Muscle layer of colon (tissue), 2 donors: ENCODE data around the gene PRSS53.
A peak's percentile ranks its signal among the peaks of the same experiment; 100 is the strongest.

ENCODE experiments used
- H3K27ac ChIP-seq: one replicate; pipeline ENCODE4 v1.7.0; 2013; ENCODE audit warnings: low read depth, mild to moderate bottlenecking, low read length, moderate library complexity
- H3K27me3 ChIP-seq, 2 donors: one replicate each; pipeline ENCODE4 v1.7.0; 2013; ENCODE audit warnings: low read length in 2 of 2, mild to moderate bottlenecking in 2 of 2; ENCODE audit not compliant: insufficient read depth in 2 of 2, control insufficient read depth in 1 of 2
- H3K36me3 ChIP-seq: one replicate; pipeline ENCODE4 v1.7.0; 2013; ENCODE audit warnings: mild to moderate bottlenecking, low read length; ENCODE audit not compliant: insufficient read depth
- H3K4me1 ChIP-seq: one replicate; pipeline ENCODE4 v1.7.0; 2013; ENCODE audit warnings: mild to moderate bottlenecking, low read length; ENCODE audit not compliant: insufficient read depth
- H3K4me3 ChIP-seq, 2 donors: one replicate each; pipeline ENCODE4 v1.7.0; 2013; ENCODE audit warnings: low read length in 2 of 2, low read depth in 1 of 2, mild to moderate bottlenecking in 1 of 2, moderate library complexity in 1 of 2
- H3K9ac ChIP-seq: one replicate; pipeline ENCODE4 v1.7.0; 2013; ENCODE audit warnings: low read length
- H3K9me3 ChIP-seq: one replicate; pipeline ENCODE4 v1.7.0; 2013; ENCODE audit warnings: mild to moderate bottlenecking, low read length
- donor health status: abdominal sarcoma.
- donor health status: Adenocarcinoma of cecum.

The PRSS53 gene

DNA sequence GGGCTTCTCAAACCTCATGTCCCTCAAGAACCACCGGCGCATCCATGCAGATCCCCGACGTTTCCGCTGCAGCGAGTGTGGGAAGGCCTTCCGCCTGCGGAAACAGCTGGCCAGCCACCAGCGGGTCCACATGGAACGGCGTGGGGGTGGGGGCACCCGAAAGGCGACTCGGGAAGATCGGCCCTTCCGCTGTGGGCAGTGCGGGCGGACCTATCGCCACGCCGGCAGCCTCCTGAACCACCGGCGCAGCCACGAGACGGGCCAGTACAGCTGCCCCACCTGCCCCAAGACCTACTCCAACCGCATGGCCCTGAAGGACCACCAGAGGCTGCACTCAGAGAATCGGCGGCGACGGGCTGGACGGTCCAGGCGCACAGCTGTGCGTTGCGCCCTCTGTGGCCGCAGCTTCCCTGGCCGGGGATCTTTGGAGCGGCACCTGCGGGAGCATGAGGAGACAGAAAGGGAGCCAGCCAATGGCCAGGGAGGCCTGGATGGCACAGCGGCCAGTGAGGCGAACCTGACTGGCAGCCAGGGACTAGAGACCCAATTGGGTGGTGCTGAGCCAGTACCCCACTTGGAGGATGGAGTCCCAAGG lies 8.6 kb downstream of the PRSS53 start:
- Histone ChIP-seq H3K27me3 (no peaks in the 10 kb centered on the region), H3K4me3 (no peak overlapping the region), H3K9me3 (no peaks in the 10 kb centered on the region), H3K4me1 (peaks cover under 1% of the 10 kb centered on the region), H3K36me3 (peaks cover 68% of the 10 kb centered on the region), H3K27ac (no peak overlapping the region), H3K9ac (no peak overlapping the region)

DNA sequence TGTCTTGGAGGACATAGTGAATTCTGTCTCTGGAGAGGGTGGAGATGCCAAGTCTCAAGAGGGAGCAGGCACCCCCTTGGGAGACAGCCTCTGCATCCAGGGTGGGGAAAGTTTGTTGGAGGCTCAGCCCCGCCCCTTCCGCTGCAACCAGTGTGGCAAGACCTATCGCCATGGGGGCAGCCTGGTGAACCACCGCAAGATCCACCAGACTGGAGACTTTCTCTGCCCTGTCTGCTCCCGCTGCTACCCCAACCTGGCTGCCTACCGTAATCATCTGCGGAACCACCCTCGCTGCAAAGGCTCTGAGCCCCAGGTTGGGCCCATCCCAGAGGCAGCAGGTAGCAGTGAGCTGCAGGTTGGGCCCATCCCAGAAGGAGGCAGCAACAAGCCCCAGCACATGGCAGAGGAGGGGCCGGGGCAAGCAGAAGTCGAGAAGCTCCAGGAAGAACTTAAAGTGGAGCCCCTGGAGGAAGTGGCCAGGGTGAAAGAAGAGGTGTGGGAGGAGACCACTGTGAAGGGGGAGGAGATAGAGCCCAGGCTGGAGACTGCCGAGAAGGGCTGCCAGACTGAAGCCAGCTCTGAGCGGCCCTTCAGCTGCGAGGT lies 9.3 kb downstream of the PRSS53 start:
- Histone ChIP-seq H3K27me3 (no peaks in the 10 kb centered on the region), H3K36me3 (peaks cover 67% of the 10 kb centered on the region), H3K4me3 (no peak overlapping the region), H3K9me3 (no peaks in the 10 kb centered on the region), H3K4me1 (peaks cover 7% of the 10 kb centered on the region), H3K27ac (no peak overlapping the region), H3K9ac (no peak overlapping the region)

DNA sequence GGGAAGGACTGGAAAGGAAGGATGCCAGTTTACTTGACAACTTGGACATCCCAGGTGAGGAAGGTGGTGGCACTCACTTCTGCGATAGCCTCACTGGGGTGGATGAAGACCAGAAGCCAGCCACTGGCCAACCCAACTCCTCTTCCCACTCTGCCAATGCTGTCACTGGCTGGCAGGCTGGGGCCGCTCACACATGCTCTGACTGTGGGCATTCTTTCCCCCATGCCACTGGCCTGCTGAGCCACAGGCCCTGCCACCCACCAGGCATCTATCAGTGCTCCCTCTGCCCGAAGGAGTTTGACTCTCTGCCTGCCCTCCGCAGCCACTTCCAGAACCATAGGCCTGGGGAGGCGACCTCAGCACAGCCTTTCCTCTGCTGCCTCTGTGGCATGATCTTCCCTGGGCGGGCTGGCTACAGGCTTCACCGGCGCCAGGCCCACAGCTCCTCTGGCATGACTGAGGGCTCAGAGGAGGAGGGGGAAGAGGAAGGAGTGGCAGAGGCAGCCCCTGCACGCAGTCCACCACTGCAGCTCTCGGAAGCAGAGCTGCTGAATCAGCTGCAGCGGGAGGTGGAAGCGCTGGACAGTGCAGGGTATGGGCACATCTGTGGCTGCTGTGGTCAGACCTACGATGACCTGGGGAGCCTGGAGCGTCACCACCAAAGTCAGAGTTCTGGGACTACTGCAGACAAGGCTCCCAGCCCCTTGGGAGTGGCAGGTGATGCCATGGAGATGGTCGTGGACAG lies 10.0 kb downstream of the PRSS53 start:
- H3K9me3 ChIP-seq = no peaks in the 10 kb centered on the region
- peaks cover 7% of the 10 kb centered on the region for H3K4me1 ChIP-seq
- H3K4me3 ChIP-seq = no peak overlapping the region
- peaks cover 61% of the 10 kb centered on the region for H3K36me3 ChIP-seq
- H3K9ac ChIP-seq = no peak overlapping the region
- no peak overlapping the region for H3K27ac ChIP-seq
- H3K27me3 ChIP-seq = no peaks in the 10 kb centered on the region

DNA sequence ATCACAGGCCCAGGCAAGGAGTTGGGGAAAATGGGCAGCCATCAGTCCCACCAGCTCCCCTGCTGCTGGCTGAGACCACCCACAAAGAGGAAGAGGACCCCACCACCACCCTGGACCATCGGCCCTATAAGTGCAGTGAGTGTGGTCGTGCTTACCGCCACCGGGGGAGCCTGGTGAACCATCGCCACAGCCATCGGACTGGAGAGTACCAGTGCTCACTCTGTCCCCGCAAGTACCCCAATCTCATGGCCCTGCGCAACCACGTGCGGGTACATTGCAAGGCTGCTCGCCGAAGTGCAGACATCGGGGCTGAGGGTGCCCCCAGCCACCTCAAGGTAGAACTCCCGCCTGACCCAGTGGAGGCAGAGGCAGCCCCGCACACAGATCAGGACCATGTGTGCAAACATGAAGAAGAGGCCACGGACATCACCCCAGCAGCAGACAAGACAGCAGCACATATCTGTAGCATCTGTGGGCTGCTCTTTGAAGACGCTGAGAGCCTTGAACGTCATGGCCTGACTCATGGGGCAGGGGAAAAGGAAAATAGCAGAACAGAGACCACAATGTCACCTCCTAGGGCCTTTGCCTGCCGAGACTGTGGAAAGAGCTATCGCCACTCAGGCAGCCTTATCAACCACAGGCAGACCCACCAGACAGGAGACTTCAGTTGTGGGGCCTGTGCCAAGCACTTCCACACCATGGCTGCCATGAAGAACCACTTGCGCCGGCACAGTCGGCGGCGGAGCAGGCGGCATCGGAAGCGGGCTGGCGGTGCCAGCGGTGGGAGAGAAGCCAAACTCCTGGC lies 10.9 kb downstream of the PRSS53 start:
- Histone ChIP-seq H3K27me3 (no peaks in the 10 kb centered on the region), H3K9ac (no peak overlapping the region), H3K4me3 (no peak overlapping the region), H3K9me3 (no peaks in the 10 kb centered on the region), H3K36me3 (peaks cover 56% of the 10 kb centered on the region), H3K4me1 (peaks cover 7% of the 10 kb centered on the region), H3K27ac (no peak overlapping the region)

DNA sequence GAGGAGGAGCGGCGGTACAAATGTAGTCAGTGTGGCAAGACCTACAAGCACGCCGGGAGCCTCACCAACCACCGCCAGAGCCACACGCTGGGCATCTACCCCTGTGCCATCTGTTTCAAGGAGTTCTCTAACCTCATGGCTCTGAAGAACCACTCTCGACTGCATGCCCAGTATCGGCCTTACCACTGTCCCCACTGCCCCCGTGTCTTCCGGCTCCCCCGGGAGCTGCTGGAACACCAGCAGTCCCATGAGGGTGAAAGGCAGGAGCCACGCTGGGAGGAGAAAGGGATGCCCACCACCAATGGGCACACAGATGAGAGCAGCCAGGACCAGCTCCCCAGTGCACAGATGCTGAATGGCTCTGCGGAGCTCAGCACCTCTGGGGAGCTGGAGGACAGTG lies 11.7 kb downstream of the PRSS53 start:
- Histone ChIP-seq H3K4me3 (no peak overlapping the region), H3K9ac (no peak overlapping the region), H3K4me1 (peaks cover 15% of the 10 kb centered on the region), H3K36me3 (peaks cover 56% of the 10 kb centered on the region), H3K9me3 (no peaks in the 10 kb centered on the region), H3K27ac (no peak overlapping the region), H3K27me3 (no peaks in the 10 kb centered on the region)

DNA sequence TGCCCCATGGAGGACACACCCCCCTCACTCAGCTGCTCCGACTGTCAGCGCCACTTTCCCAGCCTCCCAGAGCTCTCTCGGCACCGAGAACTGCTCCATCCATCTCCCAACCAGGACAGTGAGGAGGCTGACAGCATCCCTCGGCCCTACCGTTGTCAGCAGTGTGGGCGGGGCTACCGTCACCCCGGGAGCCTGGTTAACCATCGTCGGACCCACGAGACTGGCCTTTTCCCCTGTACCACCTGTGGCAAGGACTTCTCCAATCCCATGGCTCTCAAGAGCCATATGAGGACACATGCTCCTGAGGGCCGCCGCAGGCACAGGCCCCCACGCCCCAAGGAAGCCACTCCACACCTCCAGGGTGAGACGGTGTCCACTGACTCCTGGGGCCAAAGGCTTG lies 12.4 kb downstream of the PRSS53 start:
- Histone ChIP-seq H3K4me3 (no peak overlapping the region), H3K9ac (no peak overlapping the region), H3K27ac (no peak overlapping the region), H3K36me3 (peaks cover 51% of the 10 kb centered on the region), H3K9me3 (no peaks in the 10 kb centered on the region), H3K27me3 (no peaks in the 10 kb centered on the region), H3K4me1 (peaks cover 19% of the 10 kb centered on the region)

DNA sequence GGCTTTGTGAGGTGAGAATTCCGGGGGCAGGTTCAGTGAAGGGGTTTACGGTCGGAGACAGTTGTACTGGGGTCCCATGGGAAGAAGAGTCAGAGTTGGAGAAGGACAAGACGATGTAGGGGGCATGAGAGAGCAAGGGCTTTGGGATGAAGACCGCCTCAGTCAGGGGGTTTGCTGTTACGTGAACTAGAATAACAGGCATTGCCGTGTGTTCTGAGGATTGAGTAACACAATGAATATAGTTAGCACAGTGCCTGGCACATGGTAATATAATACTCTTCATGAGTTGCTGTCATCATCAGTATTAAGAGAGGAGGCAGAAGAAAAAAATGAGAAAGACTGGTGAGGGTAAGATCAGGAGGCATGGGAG lies 13.9 kb downstream of the PRSS53 start:
- H3K27ac ChIP-seq = peak overlapping the region; percentile 96
- no peaks in the 10 kb centered on the region for H3K27me3 ChIP-seq
- H3K9ac ChIP-seq = peak overlapping the region; percentile 89
- peak overlapping the region; percentile 66 to 100 for H3K4me3 ChIP-seq
- peaks cover 19% of the 10 kb centered on the region for H3K4me1 ChIP-seq
- H3K36me3 ChIP-seq = peaks cover 36% of the 10 kb centered on the region
- no peaks in the 10 kb centered on the region for H3K9me3 ChIP-seq

DNA sequence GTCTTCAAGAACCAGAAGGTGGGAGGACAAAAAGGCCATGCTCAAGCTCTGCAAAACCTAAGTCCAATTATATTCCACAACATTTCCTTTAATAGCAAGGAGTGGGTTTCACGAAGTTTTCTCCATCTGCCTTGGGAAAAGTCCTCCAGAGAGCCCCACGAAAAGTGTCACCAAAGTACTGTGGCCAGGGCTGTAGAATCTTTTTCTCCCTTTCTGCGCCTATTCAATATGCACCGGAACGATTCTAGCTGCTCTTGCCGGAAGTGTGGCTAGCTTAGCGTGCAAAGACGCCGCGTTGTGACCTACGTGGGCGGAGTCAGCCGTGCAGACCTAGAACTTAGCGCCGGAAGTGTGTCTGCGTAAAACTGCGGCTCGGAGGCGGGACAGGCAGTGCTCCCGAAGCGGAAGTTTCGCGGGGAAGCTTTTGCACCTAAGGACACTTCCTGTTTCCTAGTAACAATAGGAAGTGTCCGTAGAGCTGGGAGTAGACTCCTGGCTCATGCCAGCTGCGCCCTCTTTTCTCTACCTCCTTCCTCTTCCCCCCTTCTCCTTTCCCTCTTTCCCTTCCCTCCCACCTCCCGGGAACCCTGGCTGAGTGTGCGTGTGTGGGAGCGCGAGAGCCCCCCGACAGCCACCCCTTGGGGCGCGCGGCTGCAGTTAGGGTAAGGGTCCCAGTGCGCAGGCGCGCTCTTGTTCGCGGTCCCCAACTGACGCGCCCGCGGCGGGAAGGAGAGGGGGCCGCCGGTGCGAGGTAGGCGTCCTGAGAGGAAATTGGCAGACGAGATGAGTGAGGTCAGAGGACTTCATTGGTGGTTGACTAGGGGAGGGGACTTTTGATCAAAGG lies 14.6 kb downstream of the PRSS53 start, which contains the start of the genes ZNF646 and ZNF668:
ZNF646 (plus strand) TSS at position 453 of the 844 bp plus-strand sequence. CDS start 1,903 bp downstream, outside the sequence.
ZNF668 (minus strand) TSS at position 271 of the 844 bp plus-strand sequence. CDS start 9,781 bp downstream, outside the sequence.
- Histone ChIP-seq H3K4me3 (peak within 1 kb of the TSS; percentile 66 to 100), H3K9me3 (no peaks in the 10 kb centered on the region), H3K4me1 (peaks cover 19% of the 10 kb centered on the region), H3K27me3 (no peaks in the 10 kb centered on the region), H3K27ac (peak within 1 kb of the TSS; percentile 96), H3K9ac (peak within 1 kb of the TSS; percentile 89), H3K36me3 (peaks cover 30% of the 10 kb centered on the region)

DNA sequence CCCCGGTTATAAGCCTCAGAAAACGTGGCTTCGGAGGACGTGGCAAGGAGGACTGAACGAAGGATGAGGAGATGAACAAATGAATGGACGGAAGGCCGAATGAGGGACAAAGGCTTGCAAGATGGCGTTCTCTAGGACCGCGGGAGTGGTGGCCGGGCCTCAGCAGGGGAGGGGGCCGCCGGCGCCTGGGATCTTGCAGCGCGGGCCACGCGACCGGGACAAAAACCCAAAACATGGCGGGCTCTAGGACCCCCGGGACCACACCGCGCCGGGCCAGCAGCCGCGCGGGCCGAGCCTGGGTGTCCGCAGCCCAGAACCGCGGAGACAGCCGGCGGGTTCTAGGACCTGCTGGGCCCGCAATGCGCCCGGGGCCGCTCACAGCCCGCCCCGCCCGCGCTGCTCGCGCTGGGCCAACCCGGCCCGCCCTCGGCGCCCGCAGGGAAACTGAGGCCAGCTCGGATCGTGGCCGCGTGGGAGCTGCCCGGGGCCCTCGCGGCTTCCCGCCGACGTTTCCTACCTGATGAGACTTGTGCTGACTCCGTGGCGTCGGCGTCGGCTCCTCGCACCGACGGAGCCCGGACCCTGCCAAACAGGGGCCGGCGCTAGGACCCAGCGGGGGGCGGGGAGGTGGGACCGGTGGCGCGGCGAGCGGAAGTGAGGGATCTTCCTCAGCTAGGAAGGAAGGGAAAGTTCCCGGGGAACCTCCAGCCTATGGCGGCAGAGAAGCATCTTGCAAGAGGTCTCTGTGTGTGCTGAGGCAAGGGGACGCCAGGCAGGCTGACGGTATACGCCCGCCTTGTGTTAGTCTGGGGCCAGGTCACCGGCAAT lies 15.4 kb downstream of the PRSS53 start:
- peaks cover 19% of the 10 kb centered on the region for H3K4me1 ChIP-seq

DNA sequence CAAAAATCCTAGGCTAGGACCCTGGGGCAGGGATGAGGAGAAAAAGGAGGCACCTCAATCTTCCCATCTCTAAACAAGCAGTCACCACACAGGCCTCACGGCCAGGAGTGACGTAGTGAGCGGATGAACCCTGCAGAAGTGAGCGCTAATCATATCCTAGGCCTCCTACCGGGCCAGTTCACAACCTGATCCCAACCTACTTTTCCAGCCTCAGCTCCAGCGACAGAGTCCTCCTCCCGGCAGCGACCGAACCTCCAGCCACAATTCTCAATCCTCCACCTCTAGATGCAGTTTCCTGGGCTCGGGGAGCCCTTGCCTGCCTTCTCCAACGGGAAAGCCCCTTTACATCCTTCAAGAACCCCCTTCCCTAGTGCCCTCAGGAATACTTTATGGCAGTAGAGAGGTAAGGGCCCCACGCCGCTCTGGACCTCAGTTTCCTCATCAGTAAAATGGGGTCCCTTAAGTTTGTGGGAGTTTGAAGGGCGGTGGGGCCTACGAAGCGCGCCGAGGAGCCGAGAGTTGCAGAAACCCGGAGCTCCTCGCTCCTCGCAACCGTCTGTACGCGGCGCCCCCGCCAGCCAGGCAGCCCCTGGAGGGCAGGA lies 16.1 kb downstream of the PRSS53 start:
- peaks cover 19% of the 10 kb centered on the region for H3K4me1 ChIP-seq
- H3K27me3 ChIP-seq = no peaks in the 10 kb centered on the region
- peak overlapping the region; percentile 66 to 100 for H3K4me3 ChIP-seq
- no peaks in the 10 kb centered on the region for H3K9me3 ChIP-seq
- H3K9ac ChIP-seq = peak overlapping the region; percentile 47
- H3K36me3 ChIP-seq = peaks cover 15% of the 10 kb centered on the region
- peak overlapping the region; percentile 96 for H3K27ac ChIP-seq

More for the DNA sequence above, 15.4 kb downstream of the PRSS53 start:
- Histone ChIP-seq H3K36me3 (peaks cover 22% of the 10 kb centered on the region), H3K27me3 (no peaks in the 10 kb centered on the region), H3K9me3 (no peaks in the 10 kb centered on the region), H3K4me3 (peak overlapping the region; percentile 66 to 100), H3K9ac (peak overlapping the region; percentile 89), H3K27ac (peak overlapping the region; percentile 96)
